T-cell (primary cell): ENCODE measurements around the gene FOXP1. TPM values are rescaled to one million over a fixed set of nuclear protein-coding genes. Genes with fewer than 3 reads are reported as not detected.
A peak's percentile ranks its signal among the peaks of the same experiment; 100 is the strongest.

Experiments
- ATAC-seq, 4 experiments: fragments of 200-7000 bp in 3 of 4; fragments of 150-1000 bp in 1 of 4; cut with Tn5 transposase; replicated peaks in 1 of 4; 1 replicate in 3 of 4; 2 replicates in 1 of 4; pipeline ENCODE4 v1.10.0; 2021; ENCODE audit warnings: moderate library complexity in 3 of 4, mild to moderate bottlenecking in 2 of 4, moderate number of reproducible peaks in 1 of 4
- CTCF ChIA-PET, 2 donors: fragments of 300-600 bp; sonication (Branson Sonifier 250); formaldehyde crosslinking; loops; one replicate each; lab custom pipeline; 2022; ENCODE audit warnings: antibody characterized with exemption in 2 of 2; lab: Charles Lee
- POLR2A ChIA-PET, 2 donors: fragments of 300-600 bp; sonication (Branson Sonifier 250); formaldehyde crosslinking; loops; one replicate each; lab custom pipeline; 2022; ENCODE audit warnings: antibody characterized with exemption in 2 of 2; lab: Charles Lee
- DNase-seq, 35 experiments: peaks; one replicate each; pipeline versions ENCODE4 v3.0.0 to v3.0.0-alpha.2; 2013 to 2023
- H3K27ac ChIP-seq: one replicate; pipeline ENCODE4 v1.5.1; 2013; ENCODE audit warnings: low read length
- H3K27me3 ChIP-seq, 2 experiments: replicated peaks in 1 of 2; 1 replicate in 1 of 2; 2 replicates in 1 of 2; pipeline versions ENCODE4 v1.6.1 to v1.7.0; 2013; ENCODE audit warnings: low read length in 1 of 2, mixed read lengths in 1 of 2; ENCODE audit not compliant: control insufficient read depth in 2 of 2, insufficient read depth in 2 of 2; ENCODE audit errors: extremely low read depth in 1 of 2
- H3K36me3 ChIP-seq, 2 donors: 1 replicate in 1 of 2; 2 replicates in 1 of 2; pipeline versions ENCODE4 v1.6.1 to v1.7.0; 2013; ENCODE audit warnings: low read length in 1 of 2; ENCODE audit not compliant: control insufficient read depth in 2 of 2, insufficient read depth in 1 of 2; ENCODE audit errors: extremely low read depth in 1 of 2
- H3K4me1 ChIP-seq, 2 experiments: 1 replicate in 1 of 2; 2 replicates in 1 of 2; pipeline versions ENCODE4 v1.6.1 to v1.7.0; 2013; ENCODE audit warnings: low read length in 2 of 2, mixed read lengths in 1 of 2; ENCODE audit not compliant: insufficient read depth in 2 of 2, control insufficient read depth in 1 of 2; ENCODE audit errors: extremely low read depth in 1 of 2
- H3K4me3 ChIP-seq, 2 donors: 1 replicate in 1 of 2; 2 replicates in 1 of 2; pipeline versions ENCODE4 v1.5.1 to v1.7.0; 2013; ENCODE audit warnings: mild to moderate bottlenecking in 2 of 2, low read length in 1 of 2, moderate library complexity in 1 of 2; ENCODE audit not compliant: control insufficient read depth in 1 of 2; ENCODE audit errors: extremely low read depth in 1 of 2
- H3K9me3 ChIP-seq: 2 replicates; pipeline ENCODE4 v1.7.0; 2013
- H3K27ac Mint-ChIP-seq, 2 donors: one replicate each; pipeline ENCODE4 v1.8.0; 2020 to 2021; ENCODE audit warnings: mild to moderate bottlenecking in 2 of 2, mixed read lengths in 2 of 2
- H3K27me3 Mint-ChIP-seq, 2 donors: one replicate each; pipeline ENCODE4 v1.8.0; 2021 to 2022; ENCODE audit warnings: mixed read lengths in 2 of 2
- H3K36me3 Mint-ChIP-seq: one replicate; pipeline ENCODE4 v1.8.0; 2021; ENCODE audit warnings: mixed read lengths
- H3K4me1 Mint-ChIP-seq, 3 donors: one replicate each; pipeline ENCODE4 v1.8.0; 2020 to 2022; ENCODE audit warnings: mixed read lengths in 3 of 3, mild to moderate bottlenecking in 1 of 3
- H3K4me3 Mint-ChIP-seq, 3 donors: one replicate each; pipeline ENCODE4 v1.8.0; 2020 to 2022; ENCODE audit warnings: mild to moderate bottlenecking in 3 of 3, mixed read lengths in 3 of 3, moderate library complexity in 3 of 3
- H3K9me3 Mint-ChIP-seq, 3 donors: one replicate each; pipeline ENCODE4 v1.8.0; 2020 to 2022; ENCODE audit warnings: mixed read lengths in 3 of 3
- WGBS: methylation state at CpG from one replicate; pipeline ENCODE4 v1.1.5; 2013; ENCODE audit warnings: missing lambda C conversion rate; ENCODE audit not compliant: insufficient coverage; 5-methylcytosine and 5-hydroxymethylcytosine counted together
- total RNA-seq, 35 experiments: library from RNA in 6 of 35; stranded (reverse) in 6 of 35; fragments of 120-200 nt in 1 of 35; gene quantifications; one replicate each; pipeline versions ENCODE4 v1.2.1 to v1.2.4 and lab custom pipeline; 2013 to 2026

Gene FOXP1
- total RNA-seq, 5 donors from 2014 or later (not counting 1 experiment from before 2014, with no cell fraction given) = 258 to 586 (median 290) TPM

DNA sequence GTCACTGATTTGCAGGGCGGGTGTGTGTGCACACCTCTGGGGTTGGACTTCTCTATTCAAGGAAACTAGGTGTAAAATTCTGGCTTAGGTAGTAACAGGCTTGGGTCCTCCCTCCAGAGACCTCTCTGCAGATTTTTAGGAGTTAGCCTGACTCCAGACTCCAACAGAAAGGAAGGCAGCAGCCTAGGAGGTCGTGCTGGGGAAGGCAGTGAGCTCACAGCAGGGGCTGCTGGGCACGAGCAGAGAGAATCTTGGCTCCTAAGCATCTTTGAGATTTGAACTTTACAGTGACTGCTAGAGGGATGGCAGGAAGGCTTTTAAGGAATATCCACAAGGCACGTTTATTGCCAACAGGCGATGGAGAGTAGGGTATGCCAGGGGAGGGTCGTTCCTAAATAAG is 612.6 kb downstream of the FOXP1 start:
- WGBS = 94% methylated on average over 2 of the region's 6 CpGs
- DNase-seq = no peak
- Histone ChIP-seq H3K36me3 (peaks cover 6 to 93% of the 10 kb centered on the region in 2 donors), H3K4me3 (no peak overlapping the region), H3K4me1 (no peaks in the 10 kb centered on the region), H3K9me3 (no peaks in the 10 kb centered on the region), H3K27me3 (no peaks in the 10 kb centered on the region), H3K27ac (no peak overlapping the region)
- ChIA-PET POLR2A (interaction anchor here in 1 of 2 donors (0.6 kb wide), 1 partner anchor 202 kb away, joined by 6 read pairs; no protein-coding TSS in a partner anchor), CTCF (interaction anchor here in 1 of 2 donors (0.6 kb wide), 1 partner anchor 19 kb away, joined by 3 read pairs; no protein-coding TSS in a partner anchor)
- Mint-ChIP-seq H3K27me3 (no peaks in the 10 kb centered on the region), H3K4me3 (no peak overlapping the region), H3K27ac (peak overlapping the region; percentile 57 to 64), H3K4me1 (peaks cover 2 to 17% (median 6%) of the 10 kb centered on the region in 3 donors), H3K9me3 (no peaks in the 10 kb centered on the region), H3K36me3 (peaks cover 68% of the 10 kb centered on the region)
- no peak for ATAC-seq

DNA sequence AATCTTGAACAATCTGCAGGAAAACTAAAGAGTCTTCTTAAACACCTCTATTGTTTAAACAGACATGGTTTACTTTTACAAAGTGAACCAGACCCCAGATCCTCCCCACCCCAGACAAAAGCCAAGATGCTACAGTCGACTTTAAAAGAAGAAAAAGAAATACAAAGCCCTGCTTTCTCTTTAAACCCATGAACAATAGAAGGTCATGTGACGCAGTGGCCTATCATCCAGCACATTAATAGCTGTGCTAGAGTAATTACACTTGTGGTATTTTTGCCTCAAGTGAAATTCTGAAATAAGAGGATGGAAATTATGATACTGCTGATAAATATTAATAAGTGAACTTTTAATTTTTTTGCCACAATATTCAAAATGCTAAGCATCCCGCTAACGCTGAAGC is 613.4 kb downstream of the FOXP1 start:
- Histone ChIP-seq H3K27ac (no peak overlapping the region), H3K27me3 (no peaks in the 10 kb centered on the region), H3K4me3 (no peak overlapping the region), H3K36me3 (peaks cover 6 to 94% of the 10 kb centered on the region in 2 donors), H3K9me3 (no peaks in the 10 kb centered on the region), H3K4me1 (no peaks in the 10 kb centered on the region)
- peaks cover 68% of the 10 kb centered on the region for H3K36me3 Mint-ChIP-seq
- ATAC-seq (no peak), DNase-seq (no peak)
- WGBS = no CpG with 5 or more reads among the region's 4 CpGs
- no peaks in the 10 kb centered on the region for H3K27me3 Mint-ChIP-seq
- H3K27ac Mint-ChIP-seq = no peak overlapping the region
- POLR2A ChIA-PET = interaction anchor here in 1 of 2 donors (0.5 kb wide), 1 partner anchor 88 kb away, joined by 3 read pairs; no protein-coding TSS in a partner anchor
- CTCF ChIA-PET = interaction anchor here in 1 of 2 donors (0.6 kb wide), 1 partner anchor 19 kb away, joined by 3 read pairs; no protein-coding TSS in a partner anchor
- H3K9me3 Mint-ChIP-seq = no peaks in the 10 kb centered on the region
- H3K4me3 Mint-ChIP-seq = no peak overlapping the region
- peaks cover 2 to 17% (median 6%) of the 10 kb centered on the region in 3 donors for H3K4me1 Mint-ChIP-seq

DNA sequence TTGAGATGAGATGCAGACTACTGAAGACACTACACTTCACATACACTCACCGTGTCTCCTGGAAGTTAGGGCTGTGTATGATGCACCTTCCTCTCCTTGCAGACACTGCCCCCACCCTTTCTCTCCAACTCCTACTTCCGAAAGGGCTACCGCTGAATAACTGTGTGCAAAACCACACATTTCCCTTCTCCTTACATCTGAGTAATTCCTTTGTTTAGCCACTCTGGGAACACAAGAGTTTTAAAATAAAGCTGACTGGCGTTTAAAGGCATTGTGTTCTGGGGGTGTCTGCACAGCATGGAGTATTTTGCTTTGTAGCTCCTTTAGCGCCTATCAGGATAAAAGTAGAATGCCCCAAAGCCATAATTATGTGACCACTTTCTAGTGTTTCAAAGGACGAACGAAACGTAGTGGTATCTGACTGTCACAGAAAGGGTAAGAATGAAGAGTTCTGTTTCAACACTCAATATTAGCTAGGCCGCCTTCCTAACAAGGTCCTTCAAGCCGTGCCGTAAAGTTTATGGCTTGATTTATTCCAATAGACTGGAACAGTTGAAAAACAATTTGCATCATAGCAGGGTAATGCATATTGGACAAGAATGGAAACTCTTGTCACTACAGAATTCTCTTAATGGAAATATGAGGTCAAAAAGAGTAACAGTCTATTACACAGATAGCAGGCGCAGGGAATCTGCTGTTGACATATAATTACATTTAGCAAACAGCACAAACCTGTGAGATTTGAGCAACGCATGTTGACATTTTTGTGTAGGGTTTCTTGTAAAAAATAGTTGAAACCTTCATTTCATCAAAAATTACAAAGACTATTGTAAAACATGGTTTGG is 619.9 kb downstream of the FOXP1 start:
- no peaks in the 10 kb centered on the region for H3K27me3 ChIP-seq
- Mint-ChIP-seq H3K4me1 (peaks cover 0 to 13% (median 7%) of the 10 kb centered on the region in 3 donors), H3K9me3 (no peaks in the 10 kb centered on the region), H3K27me3 (no peaks in the 10 kb centered on the region), H3K4me3 (no peak overlapping the region), H3K27ac (peak overlapping the region in 1 of 2 donors; percentile 13), H3K36me3 (peaks cover 70% of the 10 kb centered on the region)
- no peaks in the 10 kb centered on the region for H3K9me3 ChIP-seq
- DNase-seq = no peak
- peaks cover 10 to 83% of the 10 kb centered on the region in 2 donors for H3K36me3 ChIP-seq
- H3K4me3 ChIP-seq = no peak overlapping the region
- ChIA-PET POLR2A (interaction anchor here in 1 of 2 donors (0.5 kb wide), 1 partner anchor 16 kb away, joined by 3 read pairs; no protein-coding TSS in a partner anchor), CTCF (no interaction called here)
- no peak overlapping the region for H3K27ac ChIP-seq
- WGBS = 100% methylated on average over 1 of the region's 13 CpGs
- H3K4me1 ChIP-seq = no peaks in the 10 kb centered on the region
- no peak for ATAC-seq

DNA sequence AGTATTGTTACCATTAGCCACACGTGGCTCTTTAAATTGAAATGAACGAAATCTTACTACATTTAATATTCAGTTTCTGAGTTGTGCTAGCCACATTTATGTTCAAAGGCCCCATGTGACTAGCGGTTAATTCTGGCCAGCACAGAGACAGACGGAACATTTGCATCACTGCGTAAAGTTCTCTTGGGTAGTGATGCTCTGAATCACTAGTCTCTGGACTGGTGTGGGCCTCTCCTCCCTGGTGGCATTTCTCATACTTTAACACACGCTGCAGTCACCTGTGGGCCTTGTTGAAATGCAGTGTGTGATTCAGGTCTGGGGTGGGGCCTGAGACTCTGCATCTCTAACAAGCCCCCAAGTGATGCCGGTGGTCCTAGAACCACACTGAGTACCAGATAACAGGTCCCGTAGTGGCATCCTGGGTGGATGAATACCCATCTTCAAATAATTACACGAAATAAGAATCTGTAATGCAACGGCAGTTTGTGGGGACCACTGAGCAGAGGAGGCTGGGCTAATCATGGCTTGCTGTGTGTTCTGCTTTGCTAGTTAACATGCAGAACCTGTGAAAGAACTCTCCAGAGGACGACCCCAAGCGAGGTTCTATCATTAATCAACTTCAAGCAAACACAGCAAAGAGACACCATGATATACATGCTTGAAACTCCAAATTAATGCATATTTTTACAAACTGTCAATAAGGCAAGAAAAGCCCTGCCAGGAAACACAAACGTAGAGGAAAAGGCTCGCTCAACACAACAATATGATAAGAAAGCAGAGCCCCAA is 623.8 kb downstream of the FOXP1 start:
- Mint-ChIP-seq H3K4me3 (no peak overlapping the region), H3K4me1 (peaks cover 0 to 13% (median 7%) of the 10 kb centered on the region in 3 donors), H3K9me3 (no peaks in the 10 kb centered on the region), H3K27ac (peak overlapping the region in 1 of 2 donors; percentile 34), H3K36me3 (peaks cover 57% of the 10 kb centered on the region), H3K27me3 (no peaks in the 10 kb centered on the region)
- ChIA-PET CTCF (no interaction called here), POLR2A (no interaction called here)
- no peaks in the 10 kb centered on the region for H3K27me3 ChIP-seq
- ATAC-seq (no peak), DNase-seq (no peak)
- no peaks in the 10 kb centered on the region for H3K9me3 ChIP-seq
- 98% methylated on average over 8 of the region's 14 CpGs for WGBS
- no peak overlapping the region for H3K4me3 ChIP-seq
- H3K36me3 ChIP-seq = peaks cover 7 to 70% of the 10 kb centered on the region in 2 donors
- no peaks in the 10 kb centered on the region for H3K4me1 ChIP-seq
- H3K27ac ChIP-seq = no peak overlapping the region

DNA sequence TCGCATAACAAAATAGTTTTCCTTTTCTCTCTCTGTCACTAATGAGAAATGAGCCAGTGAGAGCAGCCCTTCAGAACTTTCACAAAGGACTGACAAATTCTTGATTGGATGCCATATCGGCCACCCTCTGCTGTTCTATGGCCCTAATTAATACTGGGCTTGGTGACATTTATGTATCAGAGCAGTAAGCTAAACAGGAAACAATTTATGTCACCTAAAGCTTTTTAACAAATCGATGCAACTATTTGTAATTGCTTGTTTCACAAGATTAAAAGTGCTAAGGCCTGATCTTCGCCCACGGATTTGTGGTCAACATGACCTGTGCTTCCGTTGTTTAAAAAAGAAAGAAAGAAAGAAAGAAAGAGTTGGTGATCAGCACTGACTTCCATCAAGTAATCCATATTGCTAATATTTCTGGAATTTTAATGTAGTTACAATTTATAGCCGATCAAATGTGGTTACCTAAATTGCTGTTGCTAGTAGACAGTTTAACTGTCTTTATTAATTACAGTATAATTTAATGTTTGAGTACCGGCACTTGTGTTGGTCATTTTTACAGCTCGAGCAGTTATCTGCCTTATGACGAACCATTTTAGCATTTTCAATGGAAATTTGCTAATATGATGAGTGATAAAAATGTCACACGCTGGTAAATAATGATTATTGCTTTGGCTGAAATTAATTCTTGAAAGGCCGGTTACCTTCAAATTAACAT is 631.3 kb downstream of the FOXP1 start:
- Histone ChIP-seq H3K9me3 (no peaks in the 10 kb centered on the region), H3K27ac (no peak overlapping the region), H3K4me3 (no peak overlapping the region), H3K27me3 (peaks cover 0 to 3% of the 10 kb centered on the region in 2 experiments), H3K4me1 (no peaks in the 10 kb centered on the region), H3K36me3 (peaks cover 0 to 8% of the 10 kb centered on the region in 2 donors)
- Mint-ChIP-seq H3K4me3 (no peak overlapping the region), H3K4me1 (peaks cover 10 to 12% (median 11%) of the 10 kb centered on the region in 3 donors), H3K9me3 (no peaks in the 10 kb centered on the region), H3K36me3 (peaks cover 4% of the 10 kb centered on the region), H3K27me3 (no peaks in the 10 kb centered on the region), H3K27ac (no peak overlapping the region)
- ATAC-seq (no peak), DNase-seq (no peak)
- POLR2A ChIA-PET = interaction anchor here in 1 of 2 donors (0.7 kb wide), 1 partner anchor 206 kb away, joined by 4 read pairs; no protein-coding TSS in a partner anchor
- CTCF ChIA-PET = interaction anchor here (0.6 to 1.0 kb wide), 3 partner anchors 18 to 905 kb away, joined by 3 read pairs; no protein-coding TSS in a partner anchor
- 70% methylated on average over 6 of the region's 12 CpGs for WGBS
